H1 (cell line): ENCODE results near the gene BRCA2.

Experiments
- CREB1 ChIP-seq: IDR thresholded peaks from 2 replicates; pipeline ENCODE4 v1.6.1; 2012; ENCODE audit warnings: inconsistent platforms
- CTCF ChIP-seq, 3 experiments: IDR thresholded peaks; 1 replicate in 2 of 3; 2 replicates in 1 of 3; pipeline versions ENCODE4 v1.5.1 to v1.6.1; 2011; ENCODE audit warnings: low read length in 3 of 3, mild to moderate bottlenecking in 3 of 3, inconsistent platforms in 2 of 3, low read depth in 1 of 3, moderate library complexity in 1 of 3; ENCODE audit not compliant: insufficient read depth in 1 of 3; ENCODE audit errors: control extremely low read depth in 1 of 3
- EP300 ChIP-seq, 2 experiments: IDR thresholded peaks; 1 replicate in 1 of 2; 2 replicates in 1 of 2; pipeline ENCODE4 v1.6.1; 2011 to 2012; ENCODE audit warnings: low read depth in 2 of 2, low read length in 2 of 2, mild to moderate bottlenecking in 2 of 2, borderline replicate concordance in 1 of 2, inconsistent platforms in 1 of 2, moderate library complexity in 1 of 2
- GABPA ChIP-seq: IDR thresholded peaks from 2 replicates; pipeline ENCODE4 v1.6.1; 2011; ENCODE audit warnings: mild to moderate bottlenecking, low read length, moderate library complexity, borderline replicate concordance; ENCODE audit not compliant: insufficient read depth
- HDAC2 ChIP-seq, 2 experiments: fragments of 300-600 bp in 1 of 2; sonication (generic) in 1 of 2; IDR thresholded peaks; 2 replicates each; pipeline ENCODE4 v1.6.1; 2011 to 2012; ENCODE audit warnings: low read depth in 2 of 2, low read length in 2 of 2, mild to moderate bottlenecking in 2 of 2, moderate library complexity in 2 of 2, borderline replicate concordance in 1 of 2, inconsistent platforms in 1 of 2
- JUN ChIP-seq: IDR thresholded peaks from 2 replicates; pipeline ENCODE4 v1.6.1; 2011; ENCODE audit warnings: low read depth, mild to moderate bottlenecking, improper control_type of control experiment, low read length
- KDM1A ChIP-seq: fragments of 200-600, 300-600 bp; sonication (generic); IDR thresholded peaks from 2 replicates; pipeline ENCODE4 v1.7.1; 2016; ENCODE audit warnings: mild to moderate bottlenecking, low read length, borderline replicate concordance
- MAFK ChIP-seq: IDR thresholded peaks from 2 replicates; pipeline ENCODE4 v1.6.1; 2012; ENCODE audit warnings: low read depth, mild to moderate bottlenecking, improper control_type of control experiment, low read length
- MAX ChIP-seq: IDR thresholded peaks from 2 replicates; pipeline ENCODE4 v1.6.1; 2012; ENCODE audit warnings: inconsistent platforms
- POLR2A ChIP-seq, 2 experiments: IDR thresholded peaks; 1 replicate in 1 of 2; 2 replicates in 1 of 2; pipeline ENCODE4 v1.6.1; 2011; ENCODE audit warnings: low read depth in 2 of 2, low read length in 2 of 2, mild to moderate bottlenecking in 2 of 2; ENCODE audit errors: control extremely low read depth in 1 of 2
- RXRA ChIP-seq: IDR thresholded peaks from 2 replicates; pipeline ENCODE4 v1.6.1; 2011; ENCODE audit warnings: low read depth, mild to moderate bottlenecking, low read length, moderate library complexity; ENCODE audit not compliant: insufficient read depth
- SP2 ChIP-seq: IDR thresholded peaks from 2 replicates; pipeline ENCODE4 v1.6.1; 2012; ENCODE audit warnings: mild to moderate bottlenecking, low read length, inconsistent platforms
- TAF1 ChIP-seq: IDR thresholded peaks from 2 replicates; pipeline ENCODE4 v1.6.1; 2011; ENCODE audit warnings: mild to moderate bottlenecking, low read depth, low read length
- TAF7 ChIP-seq: optimal IDR thresholded peaks from 2 replicates; pipeline ENCODE3; 2011; ENCODE audit warnings: low read depth, mild to moderate bottlenecking, inconsistent platforms, low read length, moderate library complexity, borderline replicate concordance

DNA sequence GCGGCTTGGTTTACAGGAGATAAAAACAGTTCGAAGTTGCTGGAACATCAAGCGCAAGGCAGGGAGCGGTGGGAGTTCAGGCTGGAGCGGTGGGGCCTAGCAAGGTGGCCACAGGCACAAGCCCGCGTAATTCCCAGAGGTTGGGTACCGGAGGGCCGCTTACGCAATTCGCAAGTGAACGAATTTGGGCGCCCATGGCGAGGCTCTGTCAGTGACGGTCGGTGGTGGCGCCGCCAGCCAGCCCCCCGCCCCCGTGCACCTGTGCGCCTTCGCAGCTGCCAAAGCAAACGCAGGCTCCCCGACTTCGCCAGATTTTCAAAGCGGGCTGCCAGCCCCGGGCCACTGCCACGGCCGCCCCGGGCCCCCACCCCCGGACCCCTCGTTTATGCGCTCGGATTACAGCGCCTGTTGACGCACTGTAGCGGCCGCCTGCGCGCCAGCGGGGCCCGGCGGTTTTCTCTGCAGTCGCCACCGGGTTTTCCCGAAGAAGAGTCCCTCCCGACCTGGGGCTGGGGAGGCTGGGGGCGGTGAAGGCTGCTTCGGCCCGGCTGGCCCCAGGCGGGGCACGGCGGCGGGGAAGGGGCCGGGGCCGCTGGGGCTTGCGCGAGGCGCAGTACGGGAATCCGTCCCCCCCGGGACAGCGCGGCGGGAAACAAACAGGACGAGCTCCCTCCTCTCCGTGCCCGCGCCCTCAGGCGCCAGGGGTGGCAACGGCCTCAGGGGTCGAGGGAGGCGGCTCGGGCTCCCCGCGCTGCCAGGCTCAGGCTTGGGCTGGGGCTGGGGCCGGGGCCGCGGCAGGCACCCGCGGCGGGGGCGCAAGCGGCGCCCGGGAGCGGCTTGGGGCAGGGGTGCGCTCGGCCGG, 111.9 kb downstream of the BRCA2 start:
- TF ChIP-seq TAF1 (peak; percentile 39; the same call in 1 of the 2 replicates), CTCF (IDR thresholded peaks at IDR 0.05; ENCODE audit: control extremely low read depth in 1 of 3, insufficient read depth in 1 of 3, low read depth in 1 of 3, low read length in 3 of 3) (no peak), POLR2A (IDR thresholded peaks at IDR 0.05; ENCODE audit: control extremely low read depth in 1 of 2, low read depth in 2 of 2, low read length in 2 of 2) (no peak), MAX (peak; percentile 51), TAF7 (no peak), GABPA (no peak), RXRA (no peak), JUN (no peak), HDAC2 (IDR thresholded peaks at IDR 0.05; ENCODE audit: borderline replicate concordance in 1 of 2, low read depth in 2 of 2, low read length in 2 of 2) (no peak), MAFK (no peak), EP300 (IDR thresholded peaks at IDR 0.05; ENCODE audit: borderline replicate concordance in 1 of 2, low read depth in 2 of 2, low read length in 2 of 2) (no peak), KDM1A (no peak), CREB1 (peak; percentile 82), SP2 (no peak)
